Measurements from ENCODE around the gene BCAS1. TPM values are rescaled to one million over a fixed set of nuclear protein-coding genes. Genes with fewer than 3 reads are reported as not detected.

BCAS1 gene
- total RNA-seq, 1 experiment from 2014 or later: 0.17 TPM

DNA sequence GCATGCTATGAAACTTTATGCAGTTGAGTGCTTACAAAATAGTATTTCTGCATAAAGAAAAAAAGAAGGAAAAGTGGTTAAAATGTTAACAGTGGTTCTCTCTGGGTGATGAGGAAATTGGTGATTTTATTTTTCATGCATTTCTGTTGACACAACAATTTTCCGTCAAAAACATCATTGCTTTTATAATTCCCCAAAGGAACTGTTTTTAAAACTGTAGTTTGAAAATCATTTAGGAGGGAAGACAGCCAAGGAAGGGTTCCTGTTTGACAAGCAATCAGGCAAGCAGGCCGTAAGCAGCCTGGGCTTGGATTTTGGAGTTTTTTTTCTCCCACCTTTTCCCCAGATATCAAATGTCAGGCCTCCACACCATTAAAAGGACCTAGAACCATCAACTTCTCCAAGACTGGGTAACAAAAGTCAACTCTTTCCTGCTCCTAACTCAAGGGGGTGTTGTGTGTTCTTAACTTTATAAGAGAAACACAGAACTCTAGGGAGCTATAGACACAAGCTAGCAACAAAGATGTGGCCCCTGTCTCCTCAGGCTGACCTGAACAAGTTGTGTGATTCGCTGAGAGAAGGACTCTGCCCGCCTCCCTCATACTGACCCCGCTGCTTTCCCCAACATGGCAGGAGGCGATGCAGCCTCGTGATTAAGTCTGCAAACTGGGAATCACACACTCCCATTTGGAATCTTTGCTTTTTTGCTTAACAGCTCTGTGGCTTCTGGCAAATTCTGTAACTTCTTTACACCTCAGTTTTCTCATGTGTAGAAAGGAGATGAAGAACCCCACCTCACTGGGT lies 146.6 kb downstream of the BCAS1 start:
- ChIA-PET POLR2A (no interaction called here), RAD21 (ENCODE audit: low non-redundant PET in 1 of 2, low total read pairs in 2 of 2, uncharacterized antibody in 2 of 2, unreplicated experiment in 2 of 2) (interaction anchor here in 1 of 2 experiments (0.8 kb wide), 1 partner anchor 157 kb away, joined by 3 read pairs; no protein-coding TSS in a partner anchor), CTCF (interaction anchor here (0.8 to 2.2 kb wide), 2 partner anchors 8 to 16 kb away, joined by 4 to 11 read pairs; no protein-coding TSS in a partner anchor)
- Histone ChIP-seq H3K4me1 (ENCODE audit: control insufficient read depth in 1 of 2, insufficient read depth in 2 of 2, low read length in 2 of 2) (peaks cover 0 to 10% of the 10 kb centered on the region in 2 experiments; a peak in 1 of 4 replicates), H3K9me2 (ENCODE audit: insufficient read depth) (no peaks in the 10 kb centered on the region), H2AFZ (ENCODE audit: low read depth, low read length, poor library complexity, severe bottlenecking) (peak overlapping the region; percentile 66), H3K36me3 (ENCODE audit: control insufficient read depth in 1 of 2, insufficient read depth in 2 of 2, low read length in 2 of 2) (no peaks in the 10 kb centered on the region), H3K79me2 (ENCODE audit: insufficient read depth, low read length) (no peaks in the 10 kb centered on the region), H3K4me2 (ENCODE audit: low read length) (no peak overlapping the region), H3K4me3 (replicated peaks in 1 of 2; ENCODE audit: low read depth in 1 of 2, low read length in 2 of 2) (no peak overlapping the region), H3K27me3 (ENCODE audit: insufficient read depth, low read length) (no peaks in the 10 kb centered on the region), H3K9me3 (ENCODE audit: control insufficient read depth in 1 of 2, insufficient read depth in 1 of 2, low read depth in 1 of 2, low read length in 2 of 2) (no peaks in the 10 kb centered on the region), H3K9ac (ENCODE audit: low read length) (no peak overlapping the region), H3K27ac (ENCODE audit: low read depth, low read length) (no peak overlapping the region), H4K20me1 (ENCODE audit: insufficient read depth) (no peaks in the 10 kb centered on the region)
- DNase-seq (ENCODE audit: low read depth, low spot score) (no peak), ATAC-seq (0 out of 2 replicates have a peak, but pooled peaks have one; percentile 11)
- no TSS peak for BruUV-seq (replicated peaks)
- TF ChIP-seq EZH2 (IDR thresholded peaks at IDR 0.05) (no peak), YY1 (IDR thresholded peaks at IDR 0.05; ENCODE audit: extremely low read depth, insufficient replicate concordance, low read depth, low read length) (no peak), FOSL1 (IDR thresholded peaks at IDR 0.05; ENCODE audit: low read depth) (no peak)
- intact Hi-C loops (cut with micrococcal nuclease): no loop called here

DNA sequence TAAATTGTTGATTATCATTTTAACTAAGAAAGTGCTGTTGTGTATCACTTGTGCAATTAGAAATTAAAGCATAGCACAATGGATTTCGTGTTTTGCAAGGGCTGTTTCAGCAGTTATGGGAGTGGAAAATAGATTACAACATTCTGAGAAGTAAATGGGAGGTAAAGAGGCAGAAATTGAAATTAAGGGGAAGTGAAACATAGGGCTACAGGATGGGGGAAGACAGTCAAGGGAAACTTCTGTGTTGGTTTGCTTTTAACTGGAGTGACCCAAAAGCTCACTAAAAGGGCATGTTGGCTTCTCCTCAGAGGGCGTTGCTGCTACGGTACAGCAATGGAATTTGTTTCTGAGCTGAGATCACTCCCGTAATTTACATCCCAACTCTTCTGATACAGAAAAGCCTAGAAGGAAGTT lies 147.5 kb downstream of the BCAS1 start:
- Histone ChIP-seq H3K9me2 (ENCODE audit: insufficient read depth) (no peaks in the 10 kb centered on the region), H3K27ac (ENCODE audit: low read depth, low read length) (no peak overlapping the region), H4K20me1 (ENCODE audit: insufficient read depth) (no peaks in the 10 kb centered on the region), H3K27me3 (ENCODE audit: insufficient read depth, low read length) (no peaks in the 10 kb centered on the region), H3K36me3 (ENCODE audit: control insufficient read depth in 1 of 2, insufficient read depth in 2 of 2, low read length in 2 of 2) (no peaks in the 10 kb centered on the region), H3K9ac (ENCODE audit: low read length) (no peak overlapping the region), H3K4me3 (replicated peaks in 1 of 2; ENCODE audit: low read depth in 1 of 2, low read length in 2 of 2) (no peak overlapping the region), H3K4me2 (ENCODE audit: low read length) (no peak overlapping the region), H3K9me3 (ENCODE audit: control insufficient read depth in 1 of 2, insufficient read depth in 1 of 2, low read depth in 1 of 2, low read length in 2 of 2) (no peaks in the 10 kb centered on the region), H3K79me2 (ENCODE audit: insufficient read depth, low read length) (no peaks in the 10 kb centered on the region), H3K4me1 (ENCODE audit: control insufficient read depth in 1 of 2, insufficient read depth in 2 of 2, low read length in 2 of 2) (peaks cover 0 to 11% of the 10 kb centered on the region in 2 experiments; a peak in 1 of 4 replicates), H2AFZ (ENCODE audit: low read depth, low read length, poor library complexity, severe bottlenecking) (no peak overlapping the region)
- ChIA-PET RAD21 (ENCODE audit: low non-redundant PET in 1 of 2, low total read pairs in 2 of 2, uncharacterized antibody in 2 of 2, unreplicated experiment in 2 of 2) (no interaction called here), POLR2A (no interaction called here), CTCF (no interaction called here)
- DNase-seq (ENCODE audit: low read depth, low spot score) (no peak), ATAC-seq (no peak)
- intact Hi-C loops (cut with micrococcal nuclease): no loop called here
- TF ChIP-seq EZH2phosphoT487 (IDR thresholded peaks at IDR 0.05; ENCODE audit: borderline replicate concordance) (no peak), SP1 (IDR thresholded peaks at IDR 0.05; ENCODE audit: low read depth) (no peak), CEBPB (IDR thresholded peaks at IDR 0.05; ENCODE audit: low read depth) (no peak), ELF1 (IDR thresholded peaks at IDR 0.05; ENCODE audit: borderline replicate concordance, low read depth) (no peak), CBX3 (IDR thresholded peaks at IDR 0.05; ENCODE audit: low read depth) (no peak), EZH2 (IDR thresholded peaks at IDR 0.05) (no peak), SIN3A (IDR thresholded peaks at IDR 0.05; ENCODE audit: low read depth) (no peak), ZNF274 (IDR thresholded peaks at IDR 0.05; ENCODE audit: low read depth, low read length) (no peak)
- TF ChIP-seq, protein P1, sequence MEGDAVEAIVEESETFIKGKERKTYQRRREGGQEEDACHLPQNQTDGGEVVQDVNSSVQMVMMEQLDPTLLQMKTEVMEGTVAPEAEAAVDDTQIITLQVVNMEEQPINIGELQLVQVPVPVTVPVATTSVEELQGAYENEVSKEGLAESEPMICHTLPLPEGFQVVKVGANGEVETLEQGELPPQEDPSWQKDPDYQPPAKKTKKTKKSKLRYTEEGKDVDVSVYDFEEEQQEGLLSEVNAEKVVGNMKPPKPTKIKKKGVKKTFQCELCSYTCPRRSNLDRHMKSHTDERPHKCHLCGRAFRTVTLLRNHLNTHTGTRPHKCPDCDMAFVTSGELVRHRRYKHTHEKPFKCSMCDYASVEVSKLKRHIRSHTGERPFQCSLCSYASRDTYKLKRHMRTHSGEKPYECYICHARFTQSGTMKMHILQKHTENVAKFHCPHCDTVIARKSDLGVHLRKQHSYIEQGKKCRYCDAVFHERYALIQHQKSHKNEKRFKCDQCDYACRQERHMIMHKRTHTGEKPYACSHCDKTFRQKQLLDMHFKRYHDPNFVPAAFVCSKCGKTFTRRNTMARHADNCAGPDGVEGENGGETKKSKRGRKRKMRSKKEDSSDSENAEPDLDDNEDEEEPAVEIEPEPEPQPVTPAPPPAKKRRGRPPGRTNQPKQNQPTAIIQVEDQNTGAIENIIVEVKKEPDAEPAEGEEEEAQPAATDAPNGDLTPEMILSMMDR (IDR thresholded peaks at IDR 0.05 in 2 of 3, conservative IDR thresholded peaks at IDR 0.05 in 1 of 3; ENCODE audit: borderline replicate concordance in 1 of 3, insufficient read depth in 1 of 3, low read depth in 2 of 3, low read length in 2 of 3): no peak
- no TSS peak for BruUV-seq (replicated peaks)
